ENCODE data around the gene CCL26. TPM values are rescaled to one million over a fixed set of nuclear protein-coding genes. Genes with fewer than 3 reads are reported as not detected.

Gene CCL26
- total RNA-seq, 1 experiment from 2014 or later: 0.49 TPM

GRCh38 chr7:75806560-75807307 is 34.7 kb upstream of the CCL26 start:
- no peak overlapping the region for H3K9ac ChIP-seq (ENCODE audit: low read length)
- H3K36me3 ChIP-seq (ENCODE audit: control insufficient read depth in 1 of 2, insufficient read depth in 2 of 2, low read length in 2 of 2): no peaks in the 10 kb centered on the region
- H4K20me1 ChIP-seq (ENCODE audit: insufficient read depth): no peaks in the 10 kb centered on the region
- no peaks in the 10 kb centered on the region for H3K4me1 ChIP-seq (ENCODE audit: control insufficient read depth in 1 of 2, insufficient read depth in 2 of 2, low read length in 2 of 2)
- no peak overlapping the region for H3K4me3 ChIP-seq (replicated peaks in 1 of 2; ENCODE audit: low read depth in 1 of 2, low read length in 2 of 2)
- intact Hi-C loops (cut with micrococcal nuclease): no loop called here
- BruUV-seq (replicated peaks): no TSS peak
- no peaks in the 10 kb centered on the region for H3K9me2 ChIP-seq (ENCODE audit: insufficient read depth)
- DNase-seq (ENCODE audit: low read depth, low spot score): no peak
- no peaks in the 10 kb centered on the region for H3K79me2 ChIP-seq (ENCODE audit: insufficient read depth, low read length)
- ChIA-PET CTCF (no interaction called here), RAD21 (ENCODE audit: low non-redundant PET in 1 of 2, low total read pairs in 2 of 2, uncharacterized antibody in 2 of 2, unreplicated experiment in 2 of 2) (no interaction called here), POLR2A (no interaction called here)
- H3K27me3 ChIP-seq (ENCODE audit: insufficient read depth, low read length): no peaks in the 10 kb centered on the region
- no peak overlapping the region for H3K4me2 ChIP-seq (ENCODE audit: low read length)
- no peak overlapping the region for H3K27ac ChIP-seq (ENCODE audit: low read depth, low read length)
- no peak for ATAC-seq
- H3K9me3 ChIP-seq (ENCODE audit: control insufficient read depth in 1 of 2, insufficient read depth in 1 of 2, low read depth in 1 of 2, low read length in 2 of 2): peaks cover 0 to 7% of the 10 kb centered on the region in 2 experiments; a peak in 1 of 4 replicates
- no peak overlapping the region for H2AFZ ChIP-seq (ENCODE audit: low read depth, low read length, poor library complexity, severe bottlenecking)
- peak; percentile 78 for TF ChIP-seq CBX3 (IDR thresholded peaks at IDR 0.05; ENCODE audit: low read depth)
- TF ChIP-seq SIN3A (IDR thresholded peaks at IDR 0.05; ENCODE audit: low read depth): no peak
- TF ChIP-seq POLR2A (IDR thresholded peaks at IDR 0.05; ENCODE audit: borderline replicate concordance, extremely low read depth, insufficient read depth, insufficient read length): no peak
- TF ChIP-seq TCF7L2 (IDR thresholded peaks at IDR 0.05; ENCODE audit: borderline replicate concordance, extremely low read depth, insufficient read depth, insufficient read length): no peak
- no peak for TF ChIP-seq SRF (IDR thresholded peaks at IDR 0.05; ENCODE audit: low read depth)
- TF ChIP-seq CTCF (IDR thresholded peaks at IDR 0.05 in 2 of 3, conservative IDR thresholded peaks at IDR 0.05 in 1 of 3; ENCODE audit: borderline replicate concordance in 1 of 3, insufficient read depth in 1 of 3, low read depth in 2 of 3, low read length in 2 of 3): no peak
- no peak for TF ChIP-seq SP1 (IDR thresholded peaks at IDR 0.05; ENCODE audit: low read depth)

GRCh38 chr7:75804705-75805104 is 32.7 kb upstream of the CCL26 start:
- Histone ChIP-seq H4K20me1 (ENCODE audit: insufficient read depth) (no peaks in the 10 kb centered on the region), H3K4me1 (ENCODE audit: control insufficient read depth in 1 of 2, insufficient read depth in 2 of 2, low read length in 2 of 2) (no peaks in the 10 kb centered on the region), H2AFZ (ENCODE audit: low read depth, low read length, poor library complexity, severe bottlenecking) (no peak overlapping the region), H3K4me3 (replicated peaks in 1 of 2; ENCODE audit: low read depth in 1 of 2, low read length in 2 of 2) (no peak overlapping the region), H3K27me3 (ENCODE audit: insufficient read depth, low read length) (no peaks in the 10 kb centered on the region), H3K9me3 (ENCODE audit: control insufficient read depth in 1 of 2, insufficient read depth in 1 of 2, low read depth in 1 of 2, low read length in 2 of 2) (peaks cover 0 to 7% of the 10 kb centered on the region in 2 experiments; a peak in 1 of 4 replicates), H3K9ac (ENCODE audit: low read length) (no peak overlapping the region), H3K27ac (ENCODE audit: low read depth, low read length) (no peak overlapping the region), H3K4me2 (ENCODE audit: low read length) (no peak overlapping the region), H3K36me3 (ENCODE audit: control insufficient read depth in 1 of 2, insufficient read depth in 2 of 2, low read length in 2 of 2) (no peaks in the 10 kb centered on the region), H3K79me2 (ENCODE audit: insufficient read depth, low read length) (no peaks in the 10 kb centered on the region), H3K9me2 (ENCODE audit: insufficient read depth) (no peaks in the 10 kb centered on the region)
- no peak for DNase-seq (ENCODE audit: low read depth, low spot score)
- POLR2A ChIA-PET: no interaction called here
- CTCF ChIA-PET: no interaction called here
- intact Hi-C loops (cut with micrococcal nuclease): no loop called here
- BruUV-seq (replicated peaks): no TSS peak
- RAD21 ChIA-PET (ENCODE audit: low non-redundant PET in 1 of 2, low total read pairs in 2 of 2, uncharacterized antibody in 2 of 2, unreplicated experiment in 2 of 2): no interaction called here
- no peak for ATAC-seq
- TF ChIP-seq EZH2phosphoT487 (IDR thresholded peaks at IDR 0.05; ENCODE audit: borderline replicate concordance) (no peak), SRF (IDR thresholded peaks at IDR 0.05; ENCODE audit: low read depth) (no peak), RAD21 (IDR thresholded peaks at IDR 0.05; ENCODE audit: low read depth) (no peak), ATF3 (IDR thresholded peaks at IDR 0.05) (no peak), YY1 (IDR thresholded peaks at IDR 0.05; ENCODE audit: extremely low read depth, insufficient replicate concordance, low read depth, low read length) (no peak), ELF1 (IDR thresholded peaks at IDR 0.05; ENCODE audit: borderline replicate concordance, low read depth) (no peak), SP1 (IDR thresholded peaks at IDR 0.05; ENCODE audit: low read depth) (no peak), REST (IDR thresholded peaks at IDR 0.05; ENCODE audit: low read depth) (no peak), JUND (IDR thresholded peaks at IDR 0.05) (no peak), EZH2 (IDR thresholded peaks at IDR 0.05) (no peak), EGR1 (IDR thresholded peaks at IDR 0.05; ENCODE audit: low read depth) (no peak)
